Measurements from ENCODE around the gene OGDH.
"Not testable (repeated sequence)": the region's sequence is repeated elsewhere in the genome, so short reads cannot be mapped to it uniquely, and the experiment has no call there.

The OGDH gene

DNA sequence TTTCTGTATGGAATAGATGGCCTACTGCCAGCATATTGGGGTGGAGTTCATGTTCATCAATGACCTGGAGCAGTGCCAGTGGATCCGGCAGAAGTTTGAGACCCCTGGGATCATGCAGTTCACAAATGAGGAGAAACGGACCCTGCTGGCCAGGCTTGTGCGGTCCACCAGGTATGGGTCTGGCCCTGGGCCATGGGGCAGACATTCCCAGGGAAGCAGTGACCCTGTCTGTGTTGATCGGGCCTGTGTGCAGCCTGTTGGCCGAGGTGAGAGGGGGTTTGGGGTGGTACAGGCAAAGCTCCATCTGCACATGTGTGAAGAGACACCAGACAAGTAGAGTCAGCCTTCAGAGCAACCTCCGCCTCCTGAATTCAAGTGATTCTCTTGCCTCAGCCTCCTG lies 67.3 kb downstream of the OGDH start:
- no peak for DNase-seq

GRCh38 chr7:44674381-44674780 lies 68.0 kb downstream of the OGDH start:
- DNase-seq, result no peak

- DNase-seq, result no peak
These were observed 70.3 kb downstream of the OGDH start for GRCh38 chr7:44676776-44677175.

DNA sequence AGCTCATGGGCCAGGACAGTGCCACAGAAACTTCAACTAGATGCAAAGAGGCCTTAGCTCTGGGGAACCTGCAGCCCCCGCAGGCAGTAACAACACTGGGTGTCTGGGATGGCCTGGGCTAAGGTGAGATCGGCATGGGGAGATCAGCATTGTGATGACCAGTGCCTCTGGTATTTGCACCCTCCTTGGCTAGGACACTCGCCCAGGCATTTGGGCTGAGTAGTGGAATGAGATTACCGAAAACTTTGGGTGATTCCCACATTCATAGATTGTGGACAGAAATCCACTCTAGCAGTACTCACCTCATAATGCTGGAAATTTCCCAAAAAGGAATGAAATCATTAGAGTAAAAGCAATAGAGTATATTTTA lies 71.7 kb downstream of the OGDH start:
- no peak for DNase-seq

GRCh38 chr7:44678471-44679179 lies 72.2 kb downstream of the OGDH start:
- no peak for DNase-seq

DNA sequence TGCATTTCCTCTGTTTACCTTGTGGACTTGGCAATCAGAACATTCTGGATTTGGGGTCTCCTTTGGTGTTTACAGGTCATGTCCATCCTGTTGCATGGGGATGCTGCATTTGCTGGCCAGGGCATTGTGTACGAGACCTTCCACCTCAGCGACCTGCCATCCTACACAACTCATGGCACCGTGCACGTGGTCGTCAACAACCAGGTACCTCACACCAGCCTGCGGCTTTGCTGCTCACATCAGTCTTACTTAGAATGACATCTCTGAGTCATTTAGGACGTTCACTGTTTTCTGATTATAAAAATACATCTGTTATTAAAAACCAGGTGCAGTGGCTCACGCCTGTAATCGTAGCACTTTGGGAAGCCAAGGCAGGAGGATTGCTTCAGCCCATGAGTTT lies 75.2 kb downstream of the OGDH start:
- DNase-seq, result no peak

- no peak for DNase-seq
These were observed 79.3 kb downstream of the OGDH start for GRCh38 chr7:44685723-44686122.

DNA sequence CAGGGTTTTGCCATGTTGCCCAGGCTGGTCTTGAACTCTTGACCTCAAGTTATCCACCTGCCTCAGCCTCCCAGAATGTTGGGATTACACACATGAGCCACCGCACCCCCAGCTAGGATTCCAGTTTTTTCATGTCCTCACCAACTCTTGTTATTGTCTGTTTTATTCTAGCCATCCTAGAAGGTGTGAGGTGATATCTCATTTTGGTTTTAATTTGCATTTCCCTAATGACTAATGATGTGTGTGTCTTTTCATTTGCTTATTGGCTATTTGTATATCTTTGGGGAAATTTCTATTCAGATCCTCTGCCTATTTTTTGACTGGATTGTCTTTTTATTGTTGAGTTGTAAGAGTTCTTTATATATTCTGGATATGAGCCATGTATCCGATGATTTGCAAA lies 83.0 kb downstream of the OGDH start:
- no peak for DNase-seq

- no peak for DNase-seq
These were observed 87.3 kb downstream of the OGDH start for GRCh38 chr7:44693641-44694313.

GRCh38 chr7:44694326-44694725 lies 87.9 kb downstream of the OGDH start:
- DNase-seq, result no peak

GRCh38 chr7:44694766-44695165 lies 88.3 kb downstream of the OGDH start:
- no peak for DNase-seq

GRCh38 chr7:44695756-44696155 lies 89.3 kb downstream of the OGDH start:
- no peak for DNase-seq

DNA sequence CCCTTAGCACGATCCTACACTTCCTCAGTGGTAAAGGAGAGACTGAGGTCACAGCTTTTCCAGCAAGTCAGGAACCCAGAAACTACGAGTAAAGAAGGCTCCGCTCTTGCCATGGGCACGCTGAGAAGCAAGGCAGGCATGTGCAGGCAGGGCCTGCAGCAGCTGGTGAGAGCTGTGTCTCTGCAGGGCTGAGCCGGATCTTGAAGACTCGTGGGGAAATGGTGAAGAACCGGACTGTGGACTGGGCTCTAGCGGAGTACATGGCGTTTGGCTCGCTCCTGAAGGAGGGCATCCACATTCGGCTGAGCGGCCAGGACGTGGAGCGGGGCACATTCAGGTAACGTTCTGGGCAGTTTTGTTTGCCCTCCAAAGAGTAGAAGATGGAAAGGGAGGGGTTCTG lies 90.3 kb downstream of the OGDH start:
- DNase-seq, result no peak

- DNase-seq, result no peak
These were observed 91.0 kb downstream of the OGDH start for GRCh38 chr7:44697136-44698045.

DNA sequence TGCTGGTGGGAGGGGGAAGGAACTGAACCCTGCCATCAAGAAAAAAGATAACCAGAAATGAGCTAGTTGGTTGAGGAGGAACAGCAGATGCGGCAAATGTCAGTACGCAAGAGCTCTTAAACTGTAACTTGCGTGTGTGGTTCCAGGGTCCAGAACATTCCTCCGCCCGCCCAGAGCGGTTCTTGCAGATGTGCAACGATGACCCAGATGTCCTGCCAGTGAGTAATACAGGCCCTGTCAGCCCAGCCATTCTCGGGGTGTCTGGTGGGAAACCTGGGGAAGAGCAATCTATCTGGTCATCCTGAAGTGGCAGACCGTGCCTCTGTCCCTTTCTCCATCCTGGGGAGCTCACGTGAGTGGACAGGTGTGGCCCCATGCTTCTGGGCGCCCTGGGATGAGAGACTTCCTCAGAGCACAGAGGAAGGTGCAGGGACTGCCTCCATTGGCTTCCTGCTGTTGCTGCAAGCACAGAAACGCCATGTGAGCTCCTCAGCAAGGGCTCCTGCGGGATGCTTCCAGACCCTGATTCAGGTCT lies 91.7 kb downstream of the OGDH start:
- DNase-seq, result no peak

DNA sequence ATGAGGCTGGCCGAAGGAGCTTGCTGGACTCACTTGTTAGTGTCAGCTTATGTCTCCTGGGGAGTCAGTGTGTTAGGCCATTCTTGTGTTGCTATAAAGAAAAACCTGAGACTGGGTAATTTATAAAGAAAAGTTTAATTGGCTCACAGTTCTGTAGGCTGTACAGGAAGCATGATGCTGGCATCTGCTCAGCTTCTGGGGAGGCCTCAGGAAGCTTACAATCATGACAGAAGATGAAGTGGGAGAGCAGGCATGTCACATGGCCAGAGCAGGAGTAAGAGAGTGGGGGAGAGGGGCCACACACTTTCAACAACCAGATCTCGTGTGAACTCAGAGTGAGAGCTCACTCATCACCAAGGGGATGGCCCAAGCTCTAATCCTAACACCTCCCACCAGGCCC lies 93.2 kb downstream of the OGDH start:
- not testable (repeated sequence) for DNase-seq

DNA sequence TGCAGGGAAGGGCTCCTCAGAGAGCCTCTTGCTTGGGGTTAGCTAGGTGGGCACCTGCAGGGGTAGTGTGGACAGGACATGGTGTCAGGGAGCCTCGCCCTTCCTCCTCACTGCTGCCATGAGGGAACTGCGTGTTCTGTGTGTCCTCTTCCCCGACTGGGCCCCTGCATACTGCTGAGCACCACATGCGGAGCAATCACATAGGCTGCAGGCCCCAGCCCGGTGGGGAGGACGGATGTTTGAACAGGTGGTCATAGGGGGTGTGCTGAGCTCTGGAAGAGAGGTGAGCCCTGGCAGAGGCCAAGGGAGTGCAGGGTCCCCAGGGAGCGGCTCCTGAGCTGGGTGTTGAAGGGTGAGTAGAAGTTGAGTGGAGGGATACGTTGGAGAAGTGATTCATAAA lies 93.9 kb downstream of the OGDH start:
- DNase-seq, result no peak

DNA sequence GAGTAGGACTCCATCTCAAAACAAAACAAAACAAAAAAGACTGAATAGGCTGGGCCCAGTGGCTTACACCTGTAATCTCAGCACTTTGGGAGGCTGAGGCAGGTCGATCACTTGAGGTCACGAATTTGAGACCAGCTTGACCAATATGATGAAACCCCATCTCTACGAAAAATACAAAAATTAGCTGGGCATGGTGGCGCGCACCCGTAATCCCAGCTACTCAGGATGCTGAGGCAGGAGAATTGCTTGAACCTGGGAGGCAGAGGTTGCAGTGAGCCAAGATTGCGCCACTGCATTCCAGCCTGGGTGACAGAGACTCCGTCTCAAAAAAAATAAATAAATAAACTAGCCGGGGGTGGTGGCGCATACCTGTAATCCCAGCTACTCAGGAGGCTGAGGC lies 97.0 kb downstream of the OGDH start:
- not testable (repeated sequence) for DNase-seq

DNA sequence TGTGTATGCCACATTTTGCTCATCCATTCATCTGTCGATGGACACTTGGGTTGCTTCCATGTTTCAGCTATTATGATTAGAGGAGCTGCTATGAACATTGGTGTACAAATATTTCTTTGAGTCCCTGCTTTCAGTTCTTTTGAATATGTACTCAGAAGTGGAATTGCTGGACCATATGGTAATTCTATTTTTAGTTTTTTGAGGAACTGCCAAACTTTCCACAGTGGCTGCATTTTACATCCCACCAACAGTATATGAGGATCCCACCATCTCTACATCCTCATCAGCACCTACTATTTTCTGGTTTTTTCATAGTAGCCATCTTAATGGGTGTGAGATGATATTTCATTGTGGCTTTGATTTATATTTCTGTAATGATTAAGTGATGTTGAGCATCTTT lies 97.5 kb downstream of the OGDH start:
- DNase-seq, result no peak

DNA sequence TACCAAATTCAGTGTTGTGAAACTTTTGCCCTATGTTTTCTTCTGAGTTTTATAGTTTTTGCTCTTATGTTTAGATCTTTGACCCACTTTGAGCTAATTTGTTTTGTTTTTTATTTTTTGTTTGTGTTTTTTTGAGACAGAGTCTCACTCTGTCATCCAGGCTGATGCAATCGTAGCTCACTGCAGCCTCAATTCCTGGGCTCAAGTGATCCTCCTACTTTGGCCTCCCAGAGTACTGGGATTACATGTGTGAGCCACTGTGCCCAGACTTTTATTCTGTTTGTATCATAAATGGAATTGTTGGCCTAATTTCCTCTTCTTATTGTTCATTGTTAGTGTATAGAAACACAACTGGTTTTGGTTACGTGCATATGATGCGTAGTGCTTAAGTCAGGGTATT lies 99.0 kb downstream of the OGDH start:
- DNase-seq, result no peak

- DNase-seq, result no peak
These were observed 100.5 kb downstream of the OGDH start for GRCh38 chr7:44706788-44707557.

- no peak for DNase-seq
These were observed 101.3 kb downstream of the OGDH start for GRCh38 chr7:44707558-44708230.
